GM13976 (cell line): Measurements from ENCODE around the gene MBP.

Source experiments
- DNase-seq: peaks from one replicate; pipeline ENCODE4 v3.0.0; 2012; ENCODE audit warnings: low spot score
- in situ Hi-C: fragments of 300-500 bp; cut with MboI; formaldehyde crosslinking; loops from one replicate; pipeline ENCODE4 v1.12.0; 2022; ENCODE audit warnings: low sequenced_read_pairs, mixed read lengths, inconsistent platforms; ENCODE audit not compliant: unreplicated experiment
- TF ChIP-seq, protein P1 (sequence below): IDR thresholded peaks from 2 replicates; pipeline ENCODE4 v1.5.1; 2012; ENCODE audit warnings: borderline replicate concordance, mild to moderate bottlenecking; ENCODE audit not compliant: insufficient read depth; ENCODE audit errors: extremely low read depth, missing control alignments, control extremely low read depth

MBP gene

DNA sequence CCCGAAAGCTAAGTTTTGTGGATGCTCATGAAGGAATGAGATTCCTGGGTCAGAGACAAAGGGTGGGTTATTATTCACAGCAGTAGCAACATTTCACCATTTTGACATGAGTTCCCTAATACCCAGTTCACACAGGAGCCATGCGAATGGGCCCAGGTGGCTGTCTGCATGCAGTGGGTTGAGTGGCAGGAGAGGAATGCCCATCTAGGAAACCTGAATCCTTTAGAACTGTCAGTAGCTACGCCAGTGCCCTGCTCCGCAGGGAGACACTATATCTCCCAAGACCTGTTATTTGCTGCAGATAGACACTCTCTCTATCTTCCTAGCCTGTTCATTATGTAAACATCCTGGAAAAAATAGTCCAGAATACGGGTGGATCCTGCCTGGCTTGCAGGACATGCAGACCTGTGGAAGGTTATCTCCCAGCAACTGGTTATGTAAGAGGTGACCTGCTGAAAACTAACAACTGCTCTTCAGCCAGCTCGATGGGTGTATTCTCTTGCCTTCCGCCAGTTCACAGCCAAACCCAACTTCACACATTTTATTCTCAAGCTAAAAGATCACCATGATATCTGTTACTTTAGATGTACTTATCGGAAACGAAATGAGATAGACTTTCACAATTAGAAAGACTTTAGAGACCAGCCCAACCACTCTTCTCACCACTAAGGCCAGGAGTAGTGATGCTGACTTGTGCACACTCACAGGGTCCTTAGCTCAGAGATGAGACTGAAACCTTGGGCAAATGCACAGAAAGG lies 59.1 kb downstream of the MBP start:
- TF ChIP-seq, protein P1, sequence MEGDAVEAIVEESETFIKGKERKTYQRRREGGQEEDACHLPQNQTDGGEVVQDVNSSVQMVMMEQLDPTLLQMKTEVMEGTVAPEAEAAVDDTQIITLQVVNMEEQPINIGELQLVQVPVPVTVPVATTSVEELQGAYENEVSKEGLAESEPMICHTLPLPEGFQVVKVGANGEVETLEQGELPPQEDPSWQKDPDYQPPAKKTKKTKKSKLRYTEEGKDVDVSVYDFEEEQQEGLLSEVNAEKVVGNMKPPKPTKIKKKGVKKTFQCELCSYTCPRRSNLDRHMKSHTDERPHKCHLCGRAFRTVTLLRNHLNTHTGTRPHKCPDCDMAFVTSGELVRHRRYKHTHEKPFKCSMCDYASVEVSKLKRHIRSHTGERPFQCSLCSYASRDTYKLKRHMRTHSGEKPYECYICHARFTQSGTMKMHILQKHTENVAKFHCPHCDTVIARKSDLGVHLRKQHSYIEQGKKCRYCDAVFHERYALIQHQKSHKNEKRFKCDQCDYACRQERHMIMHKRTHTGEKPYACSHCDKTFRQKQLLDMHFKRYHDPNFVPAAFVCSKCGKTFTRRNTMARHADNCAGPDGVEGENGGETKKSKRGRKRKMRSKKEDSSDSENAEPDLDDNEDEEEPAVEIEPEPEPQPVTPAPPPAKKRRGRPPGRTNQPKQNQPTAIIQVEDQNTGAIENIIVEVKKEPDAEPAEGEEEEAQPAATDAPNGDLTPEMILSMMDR: no peak
- in situ Hi-C loops: no loop called here
- no peak for DNase-seq

DNA sequence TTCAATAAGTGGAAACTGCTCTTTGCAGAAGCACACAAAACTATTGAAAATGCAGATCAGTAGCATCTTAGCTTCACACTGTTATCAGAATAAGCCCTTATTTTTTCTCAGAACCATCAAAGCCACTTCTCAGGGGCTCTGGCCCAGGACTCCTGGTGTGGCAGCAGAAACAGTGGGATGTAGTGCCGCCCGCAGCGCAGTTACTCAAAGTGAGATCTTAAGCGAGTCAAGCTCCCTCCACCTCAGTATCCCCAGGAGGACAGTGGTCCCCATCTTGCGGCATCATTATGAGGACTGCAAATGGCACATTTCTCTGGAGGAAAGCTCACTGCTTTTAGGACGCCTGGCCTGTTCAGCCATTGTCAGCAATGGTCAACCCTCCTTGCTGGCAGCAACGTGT lies 60.0 kb downstream of the MBP start:
- TF ChIP-seq, protein P1: no peak
- no peak for DNase-seq
- in situ Hi-C loops: no loop called here

DNA sequence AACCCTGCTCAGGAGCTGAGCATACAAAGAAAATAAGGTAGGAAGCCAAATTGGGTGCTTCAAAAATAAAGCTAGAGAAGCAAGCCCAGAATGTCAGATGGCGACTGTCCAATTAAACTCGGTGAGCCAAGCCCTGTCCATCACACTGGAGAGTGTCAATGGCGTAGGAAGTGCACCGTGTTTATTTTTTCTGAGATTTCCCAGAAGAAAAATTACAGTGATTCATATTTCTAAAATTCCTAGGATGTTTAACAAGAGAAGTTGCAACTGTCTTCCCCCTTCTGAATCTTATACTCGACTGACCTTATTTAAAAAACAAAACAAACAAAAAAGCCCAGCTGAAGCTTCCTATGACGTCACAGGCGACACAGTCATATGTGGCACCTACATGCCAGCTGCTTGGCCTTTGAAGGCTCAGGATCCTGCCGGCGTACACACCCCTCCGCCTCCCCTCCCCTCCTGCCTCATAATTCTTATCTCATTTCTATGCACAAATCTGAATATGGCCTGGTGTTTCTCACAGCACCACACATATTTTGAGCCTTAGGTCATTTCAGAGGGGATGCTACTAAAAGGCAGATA lies 60.8 kb downstream of the MBP start:
- in situ Hi-C loops: no loop called here
- no peak for DNase-seq
- TF ChIP-seq, protein P1: no peak

DNA sequence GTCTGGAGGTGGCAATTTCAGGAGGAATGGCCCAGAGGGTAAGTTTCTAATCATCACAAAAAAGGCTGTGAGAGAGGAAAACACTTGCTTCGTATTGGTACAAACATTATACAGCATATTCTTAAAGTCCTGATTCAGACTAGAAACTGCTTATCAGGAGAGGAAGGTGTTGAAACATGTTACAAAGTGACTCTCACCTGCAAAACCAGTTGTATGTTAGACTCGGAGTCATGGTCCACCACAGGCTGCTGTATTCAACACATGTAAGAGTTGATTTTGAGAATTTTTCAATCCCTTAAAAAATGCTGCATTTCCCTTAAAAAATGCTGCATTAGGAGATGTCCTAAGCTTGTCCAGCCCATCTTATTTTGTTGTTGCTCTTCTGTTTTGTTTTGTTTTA lies 61.5 kb downstream of the MBP start:
- in situ Hi-C loops: no loop called here
- no peak for DNase-seq
- TF ChIP-seq, protein P1: no peak

DNA sequence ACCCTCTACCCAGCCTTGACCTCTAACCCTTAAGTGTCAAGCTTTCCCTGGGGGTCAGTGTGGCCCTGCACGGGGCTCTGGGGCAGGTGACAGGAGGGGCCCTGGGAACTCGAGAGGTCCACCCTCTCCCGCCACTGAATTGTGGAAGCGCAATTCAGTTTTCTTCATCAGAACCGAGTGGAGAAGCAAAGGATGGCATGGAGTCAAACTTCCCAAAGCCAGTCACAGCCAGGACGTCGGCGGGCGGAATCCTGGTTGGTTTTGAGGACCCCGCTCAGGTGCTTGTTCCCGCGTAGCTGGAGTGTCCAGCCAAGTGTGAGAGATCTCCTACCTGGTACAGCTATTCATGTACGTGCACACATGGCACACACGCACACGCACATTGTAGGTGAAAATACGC lies 62.0 kb downstream of the MBP start:
- TF ChIP-seq, protein P1: no peak
- DNase-seq: no peak
- in situ Hi-C loops: no loop called here

DNA sequence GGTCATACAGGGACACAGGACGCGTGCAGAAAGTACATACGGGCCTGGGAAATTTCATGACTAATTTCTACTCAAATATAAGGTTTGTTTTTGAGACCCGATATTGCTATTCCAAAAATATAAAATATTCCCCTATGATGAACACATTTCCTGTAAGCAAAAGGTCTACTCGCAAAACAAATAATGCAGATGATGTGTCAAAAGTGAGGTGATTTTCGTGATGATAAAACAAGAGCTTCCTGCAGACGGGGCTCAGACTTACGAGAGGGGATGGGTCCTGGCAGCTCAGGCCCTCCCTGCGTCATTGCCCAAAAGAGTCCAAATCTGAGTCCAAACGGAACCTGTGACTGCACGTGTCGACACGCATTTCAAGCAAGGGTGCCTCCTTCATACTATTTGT lies 62.7 kb downstream of the MBP start:
- TF ChIP-seq, protein P1: no peak
- in situ Hi-C loops: loop anchor here (10.0 kb wide), 1 partner anchor 55 kb away; no protein-coding TSS in a partner anchor
- no peak for DNase-seq
